NCI-H1436 (cell line): ENCODE measurements around the gene SLC25A48.

ENCODE experiments used
- DNase-seq: peaks from one replicate; lab custom pipeline; 2025; lab: John Stamatoyannopoulos, UW

Gene SLC25A48

DNA sequence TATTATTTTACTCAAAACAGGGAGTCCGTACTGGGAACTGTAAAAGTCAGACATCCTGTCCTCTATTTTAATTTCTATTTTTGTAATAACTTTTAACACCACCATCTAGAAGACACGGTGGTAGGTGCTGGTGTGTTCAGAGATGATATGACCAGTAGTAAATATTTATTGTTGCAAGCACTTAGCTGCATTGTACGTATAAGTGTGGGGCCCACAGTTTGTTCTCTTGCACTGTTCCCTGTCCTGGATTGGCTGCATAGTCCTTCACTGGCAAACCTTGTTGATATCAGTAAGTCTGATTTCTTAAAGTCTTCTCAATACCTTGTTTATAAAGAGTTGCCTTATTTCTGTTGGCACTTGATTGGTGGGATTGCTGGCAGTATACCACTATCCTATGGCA, 85.7 kb downstream of the SLC25A48 start:
- no peak for DNase-seq

DNA sequence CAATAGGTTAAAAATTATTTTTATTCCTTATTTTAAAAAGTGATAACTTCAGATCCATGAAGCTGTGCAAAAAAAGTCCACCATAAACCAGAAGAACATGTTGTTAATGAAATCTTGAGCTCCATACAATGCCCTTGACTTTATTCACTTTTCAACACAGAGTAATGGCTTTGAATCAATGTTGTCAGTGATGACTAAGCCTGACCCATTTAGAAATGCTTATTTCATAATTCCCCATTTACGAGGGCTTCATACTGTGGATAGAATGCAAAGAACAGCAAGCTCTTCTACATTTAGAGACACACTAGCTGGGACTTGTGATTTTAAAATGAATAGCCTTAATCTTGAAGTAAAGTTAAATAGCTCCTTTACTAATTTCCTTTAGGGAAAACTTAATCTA, 86.9 kb downstream of the SLC25A48 start:
- no peak for DNase-seq

DNA sequence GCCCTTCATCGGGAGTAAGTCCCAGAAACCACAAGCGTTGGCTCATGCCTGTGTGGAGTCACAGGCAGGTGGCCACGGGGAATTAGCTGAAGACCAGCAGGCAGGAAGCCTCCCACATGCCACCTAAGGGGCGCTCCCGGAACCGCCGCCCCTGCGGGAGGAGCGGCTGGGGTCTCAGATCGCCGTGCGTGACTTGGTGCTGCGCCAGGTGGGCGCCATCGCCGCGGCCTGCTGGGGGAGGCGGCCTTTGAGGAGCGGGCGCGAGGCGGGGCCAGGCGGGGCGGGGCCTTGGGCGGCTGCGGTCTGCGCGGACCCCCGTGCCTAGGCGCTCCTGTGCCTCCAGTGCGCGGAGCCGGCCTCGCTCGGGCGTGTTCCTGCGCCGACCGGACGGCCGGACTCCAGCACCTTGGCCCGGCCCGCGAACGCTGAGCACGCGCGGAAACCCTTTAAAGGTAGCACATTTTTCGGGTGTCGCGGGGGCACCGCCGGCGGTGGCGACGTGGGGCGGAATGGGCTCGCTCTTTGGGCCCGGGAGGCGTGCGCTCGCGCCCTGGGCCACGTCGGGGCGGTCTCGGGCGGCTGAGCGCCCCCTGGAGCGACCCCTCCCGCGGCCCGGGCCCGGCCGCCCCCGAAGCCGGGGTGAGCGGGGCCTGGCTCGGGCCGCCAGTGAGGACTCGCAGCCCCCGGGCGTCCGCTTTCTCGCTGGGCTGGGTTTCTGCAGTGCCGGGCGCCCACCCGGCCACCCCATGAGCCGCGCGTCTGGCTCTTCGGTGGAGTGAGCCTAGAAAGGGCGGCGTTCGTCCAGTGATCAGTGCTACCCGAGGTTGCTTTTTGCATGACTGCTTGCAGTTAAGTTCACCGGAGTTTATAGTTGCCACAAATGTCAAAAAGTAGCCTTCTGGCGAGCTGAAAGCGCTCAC, 95.8 kb downstream of the SLC25A48 start:
- DNase-seq: no peak

DNA sequence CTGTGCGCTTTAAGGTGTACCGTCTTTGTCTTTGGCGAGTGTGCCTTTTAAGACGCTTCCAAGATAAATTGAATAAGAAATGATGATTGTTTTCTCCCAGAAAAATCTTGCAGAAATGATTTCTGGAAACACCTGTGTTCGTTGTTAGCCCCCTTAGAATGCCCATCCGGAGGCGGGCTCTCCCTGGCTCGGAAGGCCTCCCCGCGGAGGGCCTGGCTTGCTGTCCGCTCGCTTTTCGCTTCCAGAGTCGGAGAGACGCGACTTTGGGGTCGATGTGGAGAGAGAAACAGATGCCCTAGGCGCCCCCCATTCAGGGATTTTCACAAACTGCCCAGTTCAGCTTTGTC, 96.5 kb downstream of the SLC25A48 start:
- DNase-seq: no peak

DNA sequence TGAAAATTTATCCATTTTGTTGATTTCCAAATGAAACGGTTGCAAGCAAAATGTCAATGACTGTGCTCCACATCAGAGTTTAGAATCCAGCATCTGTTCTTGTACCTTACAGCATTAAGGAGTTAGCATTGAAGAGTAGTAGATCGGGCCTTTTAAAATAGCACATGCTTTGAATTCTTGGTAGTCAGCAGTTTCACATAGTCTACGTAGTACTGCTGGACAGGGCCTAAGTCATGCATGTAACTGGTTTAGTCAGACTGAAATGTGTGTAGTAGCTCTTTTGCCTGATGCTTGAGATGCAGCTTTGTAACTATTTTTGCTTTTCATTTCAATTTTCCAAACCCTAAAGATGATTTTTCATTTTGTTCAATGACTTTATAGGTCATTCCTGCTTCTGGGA, 100.5 kb downstream of the SLC25A48 start:
- no peak for DNase-seq

DNA sequence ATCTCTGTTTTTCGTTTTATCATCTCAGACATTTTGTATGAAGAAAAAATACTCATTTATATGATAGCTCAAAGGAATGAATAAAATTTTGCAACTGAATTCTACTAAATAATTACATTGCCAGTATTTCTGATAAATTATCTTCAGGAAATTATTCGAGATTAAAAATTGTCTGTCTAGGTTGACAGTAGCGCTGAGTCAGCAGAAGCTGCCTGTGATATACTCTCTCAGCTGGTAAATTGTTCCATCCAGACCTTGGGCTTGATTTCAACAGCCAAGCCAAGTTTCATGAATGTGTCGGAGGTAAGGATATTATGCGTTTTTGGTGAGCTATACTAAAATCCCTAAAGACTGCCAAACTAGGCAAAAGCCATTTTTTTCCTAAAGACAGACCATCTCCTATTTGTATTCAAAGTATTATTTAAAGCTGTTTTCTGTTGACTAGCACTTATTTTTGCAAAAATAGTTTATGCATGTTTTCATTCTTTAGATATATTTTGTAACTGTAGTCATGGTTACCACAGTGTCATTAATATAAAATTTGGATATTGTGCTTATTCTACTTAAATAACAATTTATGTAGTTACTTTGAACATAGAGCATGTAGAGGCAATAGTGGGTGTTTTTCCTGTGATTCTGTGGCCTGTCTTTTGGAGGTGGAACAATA, 102.9 kb downstream of the SLC25A48 start:
- DNase-seq: no peak
